ENCODE data around the gene FERMT3. TPM values are rescaled to one million over a fixed set of nuclear protein-coding genes. Genes with fewer than 3 reads are reported as not detected.

FERMT3 gene
- total RNA-seq, 2 experiments from 2014 or later = 55.8 to 61.1 TPM

GRCh38 chr11:64230171-64230984 is 23.9 kb downstream of the FERMT3 start, which contains the start of gene DNAJC4:
TSS of gene DNAJC4 (plus strand) at chr11:64230548. CDS start at chr11:64230855, 307 bp downstream.
- peaks cover 3% of the 10 kb centered on the region for H3K36me3 Mint-ChIP-seq (ENCODE audit: low read depth)
- H3K9me3 Mint-ChIP-seq = no peaks in the 10 kb centered on the region
- Histone ChIP-seq H3K27ac (ENCODE audit: low read depth in 1 of 2, low read length in 2 of 2) (peak within 1 kb of the TSS; percentile 82 to 91), H3K27me3 (ENCODE audit: control insufficient read depth in 1 of 2, insufficient read depth in 2 of 2, low read length in 2 of 2) (no peaks in the 10 kb centered on the region), H3K4me3 (ENCODE audit: low read length) (peak within 1 kb of the TSS; percentile 91), H3K4me1 (ENCODE audit: insufficient read depth, low read length) (peaks cover 79% of the 10 kb centered on the region), H3K36me3 (ENCODE audit: insufficient read depth, low read length) (peaks cover 3% of the 10 kb centered on the region), H3K9me3 (ENCODE audit: control insufficient read depth in 1 of 2, insufficient read depth in 1 of 2, low read length in 2 of 2) (no peaks in the 10 kb centered on the region)
- peaks cover 62% of the 10 kb centered on the region for H3K4me1 Mint-ChIP-seq (ENCODE audit: low read depth)
- peak within 1 kb of the TSS; percentile 95 for H3K4me3 Mint-ChIP-seq
- intact Hi-C loops (cut with DNase I, micrococcal nuclease) = loop anchor here (1.0 to 5.0 kb wide), 3 partner anchors 11 to 43 kb away; partner anchors contain the start of genes FKBP2 (in 2 of the 2) and STIP1 (in 1 of the 2)
- DNase-seq = peak; percentile 71 to 93 (median 82)
- ChIA-PET CTCF (interaction anchor here (0.9 kb wide), 2 partner anchors 24 to 88 kb away, joined by 3 read pairs; partner anchors contain the start of genes FERMT3 and PRDX5), POLR2A (interaction anchor here (0.6 to 4.6 kb wide), 9 partner anchors 9 to 564 kb away, joined by 3 to 31 read pairs (median 7); partner anchors contain the start of genes FERMT3, FKBP2, PRDX5 and STIP1)
- peak; percentile 54 for ATAC-seq (ENCODE audit: poor library complexity)
- no peak for TF ChIP-seq CTCF (IDR thresholded peaks at IDR 0.05)
- H3K27ac Mint-ChIP-seq = peak within 1 kb of the TSS; percentile 94
- H3K27me3 Mint-ChIP-seq = no peaks in the 10 kb centered on the region

- Histone ChIP-seq H3K27me3 (ENCODE audit: control insufficient read depth in 1 of 2, insufficient read depth in 2 of 2, low read length in 2 of 2) (no peaks in the 10 kb centered on the region), H3K27ac (ENCODE audit: low read depth in 1 of 2, low read length in 2 of 2) (peak overlapping the region; percentile 55 to 82), H3K4me1 (ENCODE audit: insufficient read depth, low read length) (peaks cover 79% of the 10 kb centered on the region), H3K9me3 (ENCODE audit: control insufficient read depth in 1 of 2, insufficient read depth in 1 of 2, low read length in 2 of 2) (no peaks in the 10 kb centered on the region), H3K4me3 (ENCODE audit: low read length) (peak overlapping the region; percentile 91), H3K36me3 (ENCODE audit: insufficient read depth, low read length) (peaks cover 3% of the 10 kb centered on the region)
- Mint-ChIP-seq H3K36me3 (ENCODE audit: low read depth) (peaks cover 6% of the 10 kb centered on the region), H3K27me3 (no peaks in the 10 kb centered on the region), H3K4me3 (peak overlapping the region; percentile 95), H3K27ac (peak overlapping the region; percentile 94), H3K4me1 (ENCODE audit: low read depth) (peaks cover 60% of the 10 kb centered on the region), H3K9me3 (no peaks in the 10 kb centered on the region)
- intact Hi-C loops (cut with DNase I, micrococcal nuclease) = loop anchor here (1.0 to 5.0 kb wide), 3 partner anchors 10 to 44 kb away; partner anchors contain the start of genes FKBP2 (in 2 of the 2) and STIP1 (in 1 of the 2)
- ATAC-seq (ENCODE audit: poor library complexity) = no peak
- TF ChIP-seq CTCF (IDR thresholded peaks at IDR 0.05) = no peak
- POLR2A ChIA-PET = interaction anchor here (0.6 to 4.6 kb wide), 6 partner anchors 11 to 564 kb away, joined by 3 to 31 read pairs (median 15); partner anchors contain the start of genes FERMT3, FKBP2 and PPP1R14B
- CTCF ChIA-PET = interaction anchor here (0.9 to 1.0 kb wide), 2 partner anchors 73 to 87 kb away, joined by 3 to 5 read pairs; partner anchors contain the start of gene PRDX5
- DNase-seq = peak in 1 of 14 experiments; percentile 40
Measured at GRCh38 chr11:64230985-64231365, 24.5 kb downstream of the FERMT3 start.

- peaks cover 78% of the 10 kb centered on the region for H3K4me1 ChIP-seq (ENCODE audit: insufficient read depth, low read length)
- H3K4me1 Mint-ChIP-seq (ENCODE audit: low read depth) = peaks cover 60% of the 10 kb centered on the region
Measured at GRCh38 chr11:64231546-64231945, 25.0 kb downstream of the FERMT3 start.

More at GRCh38 chr11:64231546-64231945, 25.0 kb downstream of the FERMT3 start:
- no peak overlapping the region for H3K4me3 ChIP-seq (ENCODE audit: low read length)
- H3K27me3 ChIP-seq (ENCODE audit: control insufficient read depth in 1 of 2, insufficient read depth in 2 of 2, low read length in 2 of 2) = no peaks in the 10 kb centered on the region
- POLR2A ChIA-PET = interaction anchor here (0.9 to 4.6 kb wide), 7 partner anchors 10 to 1266 kb away, joined by 3 to 31 read pairs (median 7); partner anchors contain the start of genes FERMT3, FKBP2, PLCB3 and PPP1R14B
- H3K9me3 ChIP-seq (ENCODE audit: control insufficient read depth in 1 of 2, insufficient read depth in 1 of 2, low read length in 2 of 2) = no peaks in the 10 kb centered on the region
- peaks cover 6% of the 10 kb centered on the region for H3K36me3 Mint-ChIP-seq (ENCODE audit: low read depth)
- H3K27ac ChIP-seq (ENCODE audit: low read depth in 1 of 2, low read length in 2 of 2) = no peak overlapping the region
- H3K9me3 Mint-ChIP-seq = no peaks in the 10 kb centered on the region
- H3K27me3 Mint-ChIP-seq = no peaks in the 10 kb centered on the region
- peak overlapping the region; percentile 95 for H3K4me3 Mint-ChIP-seq
- H3K36me3 ChIP-seq (ENCODE audit: insufficient read depth, low read length) = peaks cover 3% of the 10 kb centered on the region
- peak overlapping the region; percentile 94 for H3K27ac Mint-ChIP-seq
- intact Hi-C loops (cut with DNase I, micrococcal nuclease) = loop anchor here in 1 of 2 experiments (5.0 kb wide), 2 partner anchors 41 to 44 kb away; partner anchors contain the start of gene STIP1
- TF ChIP-seq CTCF (IDR thresholded peaks at IDR 0.05) = no peak
- CTCF ChIA-PET = interaction anchor here (0.7 to 1.0 kb wide), 4 partner anchors 9 to 73 kb away, joined by 3 to 5 read pairs (median 3); partner anchors contain the start of gene PPP1R14B
- DNase-seq = no peak
- ATAC-seq (ENCODE audit: poor library complexity) = no peak

Data from CD4-positive, alpha-beta T cell (primary cell).